ENCODE measurements around the gene MND1. TPM values are rescaled to one million over a fixed set of nuclear protein-coding genes. Genes with fewer than 3 reads are reported as not detected.

The MND1 gene
- 34.2 and 35.7 TPM in 2 replicates for total RNA-seq (2014; rRNA removed; shearing (Covaris generic))

DNA sequence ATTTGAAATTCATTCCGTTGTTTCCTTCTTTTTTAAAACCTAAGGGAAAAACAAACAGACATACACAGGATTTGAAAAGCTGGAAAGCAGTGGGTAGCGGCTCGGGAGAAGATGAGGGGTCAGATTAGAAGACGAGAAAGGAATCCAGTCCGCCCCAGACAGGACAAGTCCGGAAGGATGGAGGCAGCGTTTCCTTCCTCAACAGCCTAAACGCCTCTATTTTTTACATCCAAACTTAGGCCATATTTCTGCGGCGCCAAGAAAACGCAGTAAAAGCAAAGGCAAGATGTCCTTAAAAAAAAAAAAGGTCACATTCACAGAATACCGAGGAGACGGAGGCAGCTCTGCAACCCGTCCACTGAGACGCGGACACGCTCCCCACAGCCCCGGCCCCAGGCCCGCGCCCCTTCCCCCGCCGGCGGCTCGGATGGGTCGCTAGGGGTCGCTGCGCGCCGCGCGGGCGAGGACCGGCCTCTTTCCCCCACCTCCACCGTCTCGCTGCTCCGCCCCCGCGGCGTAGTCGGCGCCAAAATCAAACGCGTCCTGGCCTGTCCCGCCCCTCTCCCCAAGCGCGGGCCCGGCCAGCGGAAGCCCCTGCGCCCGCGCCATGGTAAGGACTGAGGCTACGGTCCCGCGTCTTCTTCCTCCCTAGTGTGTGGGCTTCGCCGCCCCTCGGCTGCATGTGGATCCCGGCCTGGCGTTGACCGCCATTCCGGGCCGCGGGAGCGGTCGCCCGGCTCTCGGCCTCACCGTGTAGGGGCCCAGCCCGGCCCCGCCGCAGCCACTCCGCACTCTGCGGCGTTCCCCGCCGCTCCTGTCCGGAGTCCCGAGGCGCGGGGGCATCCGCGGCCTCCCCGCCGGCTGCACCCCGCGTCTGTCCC is at the start of gene MND1:
MND1 (plus strand) TSS at position 558 of the 881 bp plus-strand sequence; CDS start at position 608, 50 bp downstream.
- peak; percentile 90 to 91 for DNase-seq
- Histone ChIP-seq H3K4me3 (peak within 1 kb of the TSS; percentile 99), H3K9me3 (replicated peaks) (no peaks in the 10 kb centered on the region), H3K27me3 (no peaks in the 10 kb centered on the region), H3K27ac (peak within 1 kb of the TSS; percentile 99), H3K36me3 (no peaks in the 10 kb centered on the region), H3K4me1 (peaks cover 15% of the 10 kb centered on the region)

DNA sequence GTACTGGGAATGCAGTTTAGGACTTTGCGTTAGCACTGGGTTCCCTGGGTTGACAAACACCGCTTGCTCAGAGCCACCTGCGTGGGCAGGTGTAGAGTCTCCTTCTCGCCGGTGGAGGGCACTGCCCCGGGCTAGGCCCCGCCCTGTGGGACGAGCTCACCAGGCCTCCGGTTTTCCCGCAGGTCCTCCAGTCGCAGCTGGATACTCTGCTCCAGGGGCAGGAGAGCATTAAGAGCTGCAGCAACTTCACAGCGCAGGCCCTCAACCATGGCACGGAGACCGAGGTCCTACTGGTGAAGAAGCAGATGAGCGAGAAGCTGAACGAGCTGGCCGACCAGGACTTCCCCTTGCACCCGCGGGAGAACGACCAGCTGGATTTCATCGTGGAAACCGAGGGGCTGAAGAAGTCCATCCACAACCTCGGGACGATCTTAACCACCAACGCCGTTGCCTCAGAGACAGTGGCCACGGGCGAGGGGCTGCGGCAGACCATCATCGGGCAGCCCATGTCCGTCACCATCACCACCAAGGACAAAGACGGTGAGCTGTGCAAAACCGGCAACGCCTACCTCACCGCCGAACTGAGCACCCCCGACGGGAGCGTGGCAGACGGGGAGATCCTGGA is 49.2 kb upstream of the MND1 start:
- no peak for DNase-seq
- H3K27me3 ChIP-seq = no peaks in the 10 kb centered on the region
- H3K4me3 ChIP-seq = no peak overlapping the region
- 0 out of 2 replicates have a peak, but pooled peaks cover 4% of the 10 kb centered on the region for H3K9me3 ChIP-seq (replicated peaks)
- H3K36me3 ChIP-seq = peaks cover 24% of the 10 kb centered on the region
- no peaks in the 10 kb centered on the region for H3K4me1 ChIP-seq
- no peak overlapping the region for H3K27ac ChIP-seq

- Histone ChIP-seq H3K4me1 (no peaks in the 10 kb centered on the region), H3K9me3 (replicated peaks) (0 out of 2 replicates have a peak, but pooled peaks cover 4% of the 10 kb centered on the region), H3K27me3 (no peaks in the 10 kb centered on the region), H3K4me3 (no peak overlapping the region), H3K27ac (no peak overlapping the region), H3K36me3 (peaks cover 26% of the 10 kb centered on the region)
- DNase-seq = no peak
Measured at GRCh38 chr4:153296040-153296823, 48.3 kb upstream of the MND1 start.

- H3K27ac ChIP-seq = no peak overlapping the region
- peaks cover 33% of the 10 kb centered on the region for H3K36me3 ChIP-seq
- no peak for DNase-seq
- no peak overlapping the region for H3K4me3 ChIP-seq
- no peaks in the 10 kb centered on the region for H3K27me3 ChIP-seq
- H3K9me3 ChIP-seq (replicated peaks) = 0 out of 2 replicates have a peak, but pooled peaks cover 4% of the 10 kb centered on the region
- H3K4me1 ChIP-seq = no peaks in the 10 kb centered on the region
Measured at GRCh38 chr4:153297116-153297515, 47.4 kb upstream of the MND1 start.

DNA sequence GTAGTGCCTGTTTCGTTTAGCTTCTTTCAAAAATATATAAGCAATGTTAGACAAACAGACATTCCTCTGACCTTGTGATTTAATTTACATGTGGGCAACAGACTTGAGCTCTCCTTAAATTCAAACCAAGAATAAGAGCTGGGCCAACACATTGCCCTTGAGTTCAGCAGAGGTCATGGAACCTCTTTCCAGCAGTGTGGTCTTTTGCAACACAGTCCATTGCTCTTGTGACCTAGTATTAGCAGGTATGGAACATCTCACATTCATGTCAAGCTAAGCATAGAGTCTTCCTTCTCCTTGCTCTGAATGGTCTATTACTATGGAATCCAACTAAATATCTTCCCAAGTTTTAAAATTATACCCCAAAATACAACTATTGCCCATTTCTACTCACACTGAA is 33.7 kb upstream of the MND1 start:
- H3K27ac ChIP-seq = no peak overlapping the region
- DNase-seq = no peak
- H3K9me3 ChIP-seq (replicated peaks) = no peaks in the 10 kb centered on the region
- no peak overlapping the region for H3K4me3 ChIP-seq
- peaks cover 3% of the 10 kb centered on the region; the same call in 1 of the 2 replicates for H3K36me3 ChIP-seq
- H3K4me1 ChIP-seq = no peaks in the 10 kb centered on the region
- no peaks in the 10 kb centered on the region for H3K27me3 ChIP-seq

GRCh38 chr4:153314915-153315314 is 29.6 kb upstream of the MND1 start:
- Histone ChIP-seq H3K36me3 (peaks cover 3% of the 10 kb centered on the region; the same call in 1 of the 2 replicates), H3K27me3 (no peaks in the 10 kb centered on the region), H3K4me1 (no peaks in the 10 kb centered on the region), H3K4me3 (no peak overlapping the region), H3K27ac (no peak overlapping the region), H3K9me3 (replicated peaks) (no peaks in the 10 kb centered on the region)
- DNase-seq = no peak

GRCh38 chr4:153318696-153319320 is 25.7 kb upstream of the MND1 start:
- Histone ChIP-seq H3K27me3 (no peaks in the 10 kb centered on the region), H3K4me1 (no peaks in the 10 kb centered on the region)
- DNase-seq = peak; percentile 17 to 71

DNA sequence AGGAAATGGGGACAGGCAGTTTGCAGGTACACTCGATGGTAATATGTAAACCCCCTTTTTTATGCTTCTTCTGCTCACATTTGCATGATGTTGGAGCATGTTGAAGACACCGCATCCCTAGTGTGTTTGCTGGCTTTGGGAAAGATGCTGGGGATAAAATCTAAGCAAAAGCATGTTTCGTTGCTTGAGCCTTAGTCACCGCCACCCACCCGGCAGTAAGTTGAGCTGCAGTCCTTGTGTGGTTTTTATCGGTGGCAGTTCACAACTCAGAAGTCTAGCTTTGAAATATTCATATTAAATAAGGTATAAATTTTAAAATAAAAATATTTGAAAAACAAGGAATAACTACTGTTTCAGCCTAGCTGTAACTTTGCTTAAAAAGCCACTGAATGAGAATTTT is 21.7 kb upstream of the MND1 start:
- no peak for DNase-seq
- H3K4me3 ChIP-seq = no peak overlapping the region
- H3K27me3 ChIP-seq = no peaks in the 10 kb centered on the region
- no peaks in the 10 kb centered on the region; the same call in none of the 2 replicates for H3K36me3 ChIP-seq
- no peak overlapping the region for H3K27ac ChIP-seq
- no peaks in the 10 kb centered on the region for H3K4me1 ChIP-seq
- H3K9me3 ChIP-seq (replicated peaks) = no peaks in the 10 kb centered on the region

More at GRCh38 chr4:153318696-153319320, 25.7 kb upstream of the MND1 start:
- no peaks in the 10 kb centered on the region for H3K9me3 ChIP-seq (replicated peaks)
- no peak overlapping the region for H3K4me3 ChIP-seq
- no peaks in the 10 kb centered on the region; the same call in 1 of the 2 replicates for H3K36me3 ChIP-seq
- H3K27ac ChIP-seq = no peak overlapping the region

- Histone ChIP-seq H3K4me3 (no peak overlapping the region), H3K27me3 (no peaks in the 10 kb centered on the region), H3K4me1 (no peaks in the 10 kb centered on the region), H3K27ac (no peak overlapping the region), H3K36me3 (peaks cover 8% of the 10 kb centered on the region), H3K9me3 (replicated peaks) (no peaks in the 10 kb centered on the region)
- DNase-seq = no peak
Measured at GRCh38 chr4:153324046-153324445, 20.4 kb upstream of the MND1 start.

GRCh38 chr4:153325558-153325957 is 18.9 kb upstream of the MND1 start:
- no peak overlapping the region for H3K27ac ChIP-seq
- no peak for DNase-seq
- peaks cover 9% of the 10 kb centered on the region for H3K36me3 ChIP-seq
- H3K4me3 ChIP-seq = no peak overlapping the region
- no peaks in the 10 kb centered on the region for H3K4me1 ChIP-seq
- no peaks in the 10 kb centered on the region for H3K27me3 ChIP-seq
- H3K9me3 ChIP-seq (replicated peaks) = no peaks in the 10 kb centered on the region

DNA sequence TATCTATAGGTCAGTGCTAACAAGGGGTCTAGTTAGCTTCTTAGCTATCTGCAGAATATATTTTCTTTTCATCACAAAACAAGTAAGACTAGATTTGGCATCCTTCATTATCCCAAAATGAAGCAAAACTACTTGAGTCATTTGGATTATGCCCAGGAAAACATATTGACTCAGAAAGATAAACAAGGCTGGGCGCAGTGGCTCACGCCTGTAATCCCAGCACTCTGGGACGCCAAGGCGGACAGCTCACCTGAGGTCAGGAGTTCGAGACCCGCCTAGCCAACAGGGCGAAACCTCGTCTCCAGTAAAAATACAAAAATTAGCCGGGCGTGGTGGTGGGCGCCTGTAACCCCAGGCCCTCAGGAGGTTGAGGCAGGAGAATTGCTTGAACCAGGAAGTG is 18.0 kb upstream of the MND1 start:
- DNase-seq = no peak
- H3K27ac ChIP-seq = no peak overlapping the region

DNA sequence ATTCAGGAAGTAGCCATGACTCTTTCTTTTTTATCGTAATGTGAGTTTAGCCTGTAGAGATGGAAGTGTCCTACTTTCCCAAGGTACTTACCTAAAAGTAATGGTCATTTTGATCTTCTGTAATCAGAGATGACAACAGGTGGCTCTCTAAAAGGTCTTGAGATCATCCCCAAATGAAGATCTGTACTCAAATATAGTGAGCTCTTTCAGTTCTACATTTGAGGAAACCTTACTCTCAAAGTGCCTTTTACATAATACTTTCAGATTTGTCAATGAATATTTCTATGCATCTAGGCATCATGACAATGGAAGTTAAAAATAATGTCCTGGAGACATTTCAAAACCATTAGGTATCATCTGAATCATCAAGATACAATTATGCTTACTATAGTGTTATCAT is 17.2 kb upstream of the MND1 start:
- H3K36me3 ChIP-seq = peaks cover 12% of the 10 kb centered on the region

More for the DNA sequence above, 18.0 kb upstream of the MND1 start:
- Histone ChIP-seq H3K9me3 (replicated peaks) (no peaks in the 10 kb centered on the region), H3K4me3 (no peak overlapping the region), H3K4me1 (no peaks in the 10 kb centered on the region), H3K27me3 (no peaks in the 10 kb centered on the region), H3K36me3 (peaks cover 12% of the 10 kb centered on the region)

GRCh38 chr4:153332936-153333335 is 11.6 kb upstream of the MND1 start:
- no peak overlapping the region for H3K4me3 ChIP-seq
- no peaks in the 10 kb centered on the region for H3K27me3 ChIP-seq
- H3K9me3 ChIP-seq (replicated peaks) = no peaks in the 10 kb centered on the region
- no peak for DNase-seq
- no peaks in the 10 kb centered on the region for H3K4me1 ChIP-seq
- H3K27ac ChIP-seq = no peak overlapping the region
- peaks cover 18% of the 10 kb centered on the region for H3K36me3 ChIP-seq

More for the DNA sequence above, 17.2 kb upstream of the MND1 start:
- H3K4me3 ChIP-seq = no peak overlapping the region
- H3K4me1 ChIP-seq = no peaks in the 10 kb centered on the region
- H3K9me3 ChIP-seq (replicated peaks) = no peaks in the 10 kb centered on the region
- H3K27me3 ChIP-seq = no peaks in the 10 kb centered on the region
- H3K27ac ChIP-seq = no peak overlapping the region
- DNase-seq = no peak

- no peak overlapping the region for H3K27ac ChIP-seq
- no peaks in the 10 kb centered on the region for H3K9me3 ChIP-seq (replicated peaks)
- no peak for DNase-seq
- H3K36me3 ChIP-seq = peaks cover 12% of the 10 kb centered on the region
- H3K4me1 ChIP-seq = no peaks in the 10 kb centered on the region
- no peaks in the 10 kb centered on the region for H3K27me3 ChIP-seq
- no peak overlapping the region for H3K4me3 ChIP-seq
Measured at GRCh38 chr4:153333874-153334273, 10.6 kb upstream of the MND1 start.

Data from SJCRH30 (cell line).